Loucy (cell line): ENCODE data around the gene MMEL1.

Experiments used
- CTCF ChIP-seq: fragments of 200-600 bp; sonication (generic); conservative IDR thresholded peaks from 2 replicates; pipeline ENCODE4 v1.5.1; 2014; ENCODE audit warnings: mild to moderate bottlenecking, antibody characterized with exemption, low read length
- EZH2phosphoT487 ChIP-seq: fragments of 200-600 bp; IDR thresholded peaks from 2 replicates; pipeline ENCODE4 v1.6.1; 2018; ENCODE audit warnings: antibody characterized with exemption, mild to moderate bottlenecking, moderate library complexity, borderline replicate concordance

GRCh38 chr1:2640626-2641025 lies 7.8 kb upstream of the MMEL1 start:
- TF ChIP-seq CTCF (no peak), EZH2phosphoT487 (no peak)
